Loucy (cell line): ENCODE measurements around the gene MYF6.
"Not testable (repeated sequence)": the region's sequence is repeated elsewhere in the genome, so short reads cannot be mapped to it uniquely, and the experiment has no call there.

ENCODE experiments used
- H2AFZ ChIP-seq: fragments of 200-600 bp; sonication (generic); 2 replicates; pipeline ENCODE4 v1.6.0; 2016; ENCODE audit warnings: antibody characterized with exemption, mild to moderate bottlenecking, low read length, moderate library complexity
- H3F3A ChIP-seq: fragments of 200-600 bp; 2 replicates; pipeline ENCODE4 v1.6.0; 2016; ENCODE audit warnings: antibody characterized with exemption, low read depth, mild to moderate bottlenecking
- H3K27me3 ChIP-seq: fragments of 200-600 bp; sonication (generic); 2 replicates; pipeline ENCODE4 v1.6.1; 2014; ENCODE audit warnings: low read length, mild to moderate bottlenecking; ENCODE audit not compliant: insufficient read depth, poor library complexity, severe bottlenecking
- H3K36me3 ChIP-seq: fragments of 200-600 bp; sonication (generic); 2 replicates; pipeline ENCODE4 v1.6.1; 2016; ENCODE audit warnings: low read length; ENCODE audit not compliant: insufficient read depth
- H3K4me1 ChIP-seq: fragments of 200-600 bp; sonication (generic); 2 replicates; pipeline ENCODE4 v1.5.1; 2014; ENCODE audit warnings: low read length, mild to moderate bottlenecking; ENCODE audit not compliant: insufficient read depth, poor library complexity, severe bottlenecking
- H3K4me2 ChIP-seq: fragments of 200-600 bp; sonication (generic); 2 replicates; pipeline ENCODE4 v1.6.0; 2014; ENCODE audit warnings: antibody characterized with exemption, low read length, low read depth, mild to moderate bottlenecking; ENCODE audit not compliant: poor library complexity, severe bottlenecking
- H3K4me3 ChIP-seq: fragments of 200-600 bp; sonication (generic); 2 replicates; pipeline ENCODE4 v1.5.1; 2014; ENCODE audit warnings: low read length, mild to moderate bottlenecking, mixed read lengths; ENCODE audit not compliant: poor library complexity, severe bottlenecking
- H3K79me2 ChIP-seq: fragments of 200-600 bp; sonication (generic); 2 replicates; pipeline ENCODE4 v1.6.1; 2014; ENCODE audit warnings: low read length; ENCODE audit not compliant: insufficient read depth
- H3K9ac ChIP-seq: fragments of 200-600 bp; sonication (generic); 2 replicates; pipeline ENCODE4 v1.6.0; 2014; ENCODE audit warnings: mild to moderate bottlenecking, low read depth, low read length, moderate library complexity; ENCODE audit not compliant: poor library complexity, severe bottlenecking
- H3K9me2 ChIP-seq: fragments of 200-600 bp; sonication (generic); replicated peaks from 2 replicates; pipeline ENCODE4 v1.6.1; 2016; ENCODE audit warnings: low read depth, low read length, mixed read lengths
- H3K9me3 ChIP-seq: fragments of 200-600 bp; sonication (generic); 2 replicates; pipeline ENCODE4 v1.6.1; 2014; ENCODE audit warnings: mild to moderate bottlenecking, antibody characterized with exemption, low read length, low read depth; ENCODE audit not compliant: insufficient read depth
- H4K20me1 ChIP-seq: fragments of 200-600 bp; sonication (generic); 2 replicates; pipeline ENCODE4 v1.6.0; 2014; ENCODE audit warnings: antibody characterized with exemption, low read length, mild to moderate bottlenecking; ENCODE audit not compliant: insufficient read depth, poor library complexity, severe bottlenecking
- CTCF ChIP-seq: fragments of 200-600 bp; sonication (generic); conservative IDR thresholded peaks from 2 replicates; pipeline ENCODE4 v1.5.1; 2014; ENCODE audit warnings: mild to moderate bottlenecking, antibody characterized with exemption, low read length
- EZH2phosphoT487 ChIP-seq: fragments of 200-600 bp; IDR thresholded peaks from 2 replicates; pipeline ENCODE4 v1.6.1; 2018; ENCODE audit warnings: antibody characterized with exemption, mild to moderate bottlenecking, moderate library complexity, borderline replicate concordance

MYF6 gene

GRCh38 chr12:80670214-80670613 lies 37.2 kb upstream of the MYF6 start:
- TF ChIP-seq EZH2phosphoT487 (no peak), CTCF (no peak)
- Histone ChIP-seq H3K9me3 (no peaks in the 10 kb centered on the region), H3K4me3 (no peak overlapping the region), H3F3A (no peaks in the 10 kb centered on the region), H3K9ac (no peak overlapping the region), H4K20me1 (no peaks in the 10 kb centered on the region), H3K36me3 (no peaks in the 10 kb centered on the region), H3K79me2 (no peaks in the 10 kb centered on the region), H3K27me3 (no peaks in the 10 kb centered on the region), H2AFZ (no peak overlapping the region), H3K9me2 (no peaks in the 10 kb centered on the region), H3K4me1 (no peaks in the 10 kb centered on the region), H3K4me2 (no peak overlapping the region)

GRCh38 chr12:80676042-80676636 lies 31.3 kb upstream of the MYF6 start:
- H3K9me2 ChIP-seq, H2AFZ ChIP-seq, H3K9ac ChIP-seq, H3K36me3 ChIP-seq, H4K20me1 ChIP-seq, H3K27me3 ChIP-seq, H3F3A ChIP-seq, H3K79me2 ChIP-seq, H3K9me3 ChIP-seq, H3K4me1 ChIP-seq, H3K4me2 ChIP-seq, H3K4me3 ChIP-seq: not testable (repeated sequence)

GRCh38 chr12:80676856-80677255 lies 30.6 kb upstream of the MYF6 start:
- no peaks in the 10 kb centered on the region for H3K4me1 ChIP-seq
- H2AFZ ChIP-seq = no peak overlapping the region
- H3K9me3 ChIP-seq = no peaks in the 10 kb centered on the region
- no peaks in the 10 kb centered on the region for H3K79me2 ChIP-seq
- TF ChIP-seq CTCF (no peak), EZH2phosphoT487 (no peak)
- H3K9ac ChIP-seq = no peak overlapping the region
- no peak overlapping the region for H3K4me3 ChIP-seq
- no peaks in the 10 kb centered on the region for H3K27me3 ChIP-seq
- H3K4me2 ChIP-seq = no peak overlapping the region
- H3K9me2 ChIP-seq = no peaks in the 10 kb centered on the region
- no peaks in the 10 kb centered on the region for H3K36me3 ChIP-seq
- no peaks in the 10 kb centered on the region for H4K20me1 ChIP-seq
- H3F3A ChIP-seq = no peaks in the 10 kb centered on the region

GRCh38 chr12:80677994-80678393 lies 29.4 kb upstream of the MYF6 start:
- Histone ChIP-seq H3K9ac (no peak overlapping the region), H3F3A (no peaks in the 10 kb centered on the region), H3K9me3 (no peaks in the 10 kb centered on the region), H3K36me3 (no peaks in the 10 kb centered on the region), H3K79me2 (no peaks in the 10 kb centered on the region), H3K4me1 (no peaks in the 10 kb centered on the region), H3K27me3 (no peaks in the 10 kb centered on the region), H3K9me2 (no peaks in the 10 kb centered on the region), H3K4me2 (no peak overlapping the region), H2AFZ (no peak overlapping the region), H4K20me1 (no peaks in the 10 kb centered on the region), H3K4me3 (no peak overlapping the region)
- TF ChIP-seq EZH2phosphoT487 = no peak
- TF ChIP-seq CTCF = no peak
